PC-9 (cell line): ENCODE measurements around the gene MAP4. TPM values are rescaled to one million over a fixed set of nuclear protein-coding genes. Genes with fewer than 3 reads are reported as not detected.

ENCODE experiments used
- BruUV-seq: library from RNA; stranded (reverse); fragments of 400-500 nt; replicated peaks from 2 replicates; lab custom pipeline; 2021; lab: Mats Ljungman, UMichigan
- CTCF ChIA-PET: fragments of 300-600 bp; sonication (Branson Sonifier 250); formaldehyde crosslinking; loops from one replicate; lab custom pipeline; 2022; ENCODE audit warnings: antibody characterized with exemption; lab: Charles Lee
- POLR2A ChIA-PET: fragments of 300-600 bp; sonication (Branson Sonifier 250); formaldehyde crosslinking; loops from one replicate; lab custom pipeline; 2022; ENCODE audit warnings: antibody characterized with exemption; ENCODE audit not compliant: unreplicated experiment; lab: Charles Lee
- DNase-seq, 2 experiments: peaks; one replicate each; pipeline versions ENCODE4 v3.0.0 to v3.0.0-alpha.2; 2015 to 2022; ENCODE audit warnings: mixed read lengths in 1 of 2
- H2AFZ ChIP-seq: fragments of 200-600 bp; sonication (generic); 2 replicates; pipeline ENCODE4 v1.8.1; 2017; ENCODE audit warnings: antibody characterized with exemption
- H3F3A ChIP-seq: fragments of 200-600 bp; sonication (generic); 2 replicates; pipeline ENCODE4 v1.8.1; 2017; ENCODE audit warnings: antibody characterized with exemption, mild to moderate bottlenecking, low read depth; ENCODE audit not compliant: insufficient read depth
- H3K27ac ChIP-seq: fragments of 200-600 bp; sonication (generic); 2 replicates; pipeline ENCODE4 v1.6.1; 2016; ENCODE audit warnings: mixed run types
- H3K27me3 ChIP-seq: fragments of 200-600 bp; sonication (generic); 2 replicates; pipeline ENCODE4 v1.6.1; 2016; ENCODE audit warnings: low read depth, mixed run types; ENCODE audit not compliant: insufficient read depth
- H3K36me3 ChIP-seq: fragments of 200-600 bp; sonication (generic); 2 replicates; pipeline ENCODE4 v1.6.1; 2016; ENCODE audit warnings: low read depth, mixed run types
- H3K4me1 ChIP-seq: fragments of 200-600 bp; sonication (generic); replicated peaks from 2 replicates; pipeline ENCODE4 v1.6.1; 2016; ENCODE audit warnings: mixed run types; ENCODE audit not compliant: insufficient read depth
- H3K4me2 ChIP-seq: fragments of 200-600 bp; sonication (generic); 2 replicates; pipeline ENCODE4 v1.6.1; 2017; ENCODE audit warnings: mixed run types
- H3K4me3 ChIP-seq: fragments of 200-600 bp; sonication (generic); 2 replicates; pipeline ENCODE4 v1.6.1; 2016; ENCODE audit warnings: mixed run types
- H3K79me2 ChIP-seq: fragments of 200-600 bp; sonication (generic); 2 replicates; pipeline ENCODE4 v1.6.1; 2017; ENCODE audit warnings: low read depth, mixed run types
- H3K9me2 ChIP-seq: fragments of 200-600 bp; sonication (generic); 2 replicates; pipeline ENCODE4 v1.8.1; 2017; ENCODE audit warnings: mild to moderate bottlenecking; ENCODE audit not compliant: insufficient read depth
- H3K9me3 ChIP-seq: fragments of 200-600 bp; sonication (generic); 2 replicates; pipeline ENCODE4 v1.8.1; 2016; ENCODE audit warnings: low read depth; ENCODE audit not compliant: insufficient read depth
- H4K20me1 ChIP-seq: fragments of 200-600 bp; sonication (generic); 2 replicates; pipeline ENCODE4 v1.8.1; 2017; ENCODE audit not compliant: insufficient read depth
- EZH2 ChIP-seq: fragments of 200-600 bp; sonication (generic); IDR thresholded peaks from 2 replicates; pipeline ENCODE4 v1.8.0; 2017; ENCODE audit warnings: antibody characterized with exemption, low read depth
- intact Hi-C: fragments of 100-400 bp; cut with micrococcal nuclease; formaldehyde crosslinking; loops from one replicate; pipeline ENCODE4 v1.10.0; 2022; ENCODE audit not compliant: unreplicated experiment
- total RNA-seq: library from RNA; stranded (reverse); gene quantifications from 2 replicates; pipeline ENCODE4 v1.2.3, GENCODE V29; 2021
- TF ChIP-seq, protein P1 (sequence below): fragments of 200-600 bp; sonication (generic); conservative IDR thresholded peaks from 2 replicates; pipeline ENCODE4 v1.6.1; 2017; ENCODE audit warnings: mixed run types, antibody characterized with exemption, mild to moderate bottlenecking, moderate library complexity

The MAP4 gene
- total RNA-seq, 1 experiment from 2014 or later: 187 TPM

- peaks cover 11% of the 10 kb centered on the region for H4K20me1 ChIP-seq
- intact Hi-C loops: no loop called here
- no peak overlapping the region for H3K27ac ChIP-seq
- H3K4me3 ChIP-seq: no peak overlapping the region
- no peak overlapping the region for H3K4me2 ChIP-seq
- H2AFZ ChIP-seq: no peak overlapping the region
- no TSS peak for BruUV-seq
- 0 out of 2 replicates have a peak, but pooled peaks cover 13% of the 10 kb centered on the region for H3K79me2 ChIP-seq
- no peaks in the 10 kb centered on the region for H3K27me3 ChIP-seq
- no peaks in the 10 kb centered on the region for H3K9me3 ChIP-seq
- H3K9me2 ChIP-seq: no peaks in the 10 kb centered on the region
- peaks cover 6% of the 10 kb centered on the region for H3K36me3 ChIP-seq
- H3F3A ChIP-seq: peaks cover 4% of the 10 kb centered on the region; the same call in 1 of the 2 replicates
- no peaks in the 10 kb centered on the region for H3K4me1 ChIP-seq
- no peak for DNase-seq
- CTCF ChIA-PET: no interaction called here
- POLR2A ChIA-PET: no interaction called here
- TF ChIP-seq EZH2: no peak
- TF ChIP-seq, protein P1, sequence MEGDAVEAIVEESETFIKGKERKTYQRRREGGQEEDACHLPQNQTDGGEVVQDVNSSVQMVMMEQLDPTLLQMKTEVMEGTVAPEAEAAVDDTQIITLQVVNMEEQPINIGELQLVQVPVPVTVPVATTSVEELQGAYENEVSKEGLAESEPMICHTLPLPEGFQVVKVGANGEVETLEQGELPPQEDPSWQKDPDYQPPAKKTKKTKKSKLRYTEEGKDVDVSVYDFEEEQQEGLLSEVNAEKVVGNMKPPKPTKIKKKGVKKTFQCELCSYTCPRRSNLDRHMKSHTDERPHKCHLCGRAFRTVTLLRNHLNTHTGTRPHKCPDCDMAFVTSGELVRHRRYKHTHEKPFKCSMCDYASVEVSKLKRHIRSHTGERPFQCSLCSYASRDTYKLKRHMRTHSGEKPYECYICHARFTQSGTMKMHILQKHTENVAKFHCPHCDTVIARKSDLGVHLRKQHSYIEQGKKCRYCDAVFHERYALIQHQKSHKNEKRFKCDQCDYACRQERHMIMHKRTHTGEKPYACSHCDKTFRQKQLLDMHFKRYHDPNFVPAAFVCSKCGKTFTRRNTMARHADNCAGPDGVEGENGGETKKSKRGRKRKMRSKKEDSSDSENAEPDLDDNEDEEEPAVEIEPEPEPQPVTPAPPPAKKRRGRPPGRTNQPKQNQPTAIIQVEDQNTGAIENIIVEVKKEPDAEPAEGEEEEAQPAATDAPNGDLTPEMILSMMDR: no peak
Measured at GRCh38 chr3:47978386-47978785, 37.8 kb downstream of the MAP4 start.

DNA sequence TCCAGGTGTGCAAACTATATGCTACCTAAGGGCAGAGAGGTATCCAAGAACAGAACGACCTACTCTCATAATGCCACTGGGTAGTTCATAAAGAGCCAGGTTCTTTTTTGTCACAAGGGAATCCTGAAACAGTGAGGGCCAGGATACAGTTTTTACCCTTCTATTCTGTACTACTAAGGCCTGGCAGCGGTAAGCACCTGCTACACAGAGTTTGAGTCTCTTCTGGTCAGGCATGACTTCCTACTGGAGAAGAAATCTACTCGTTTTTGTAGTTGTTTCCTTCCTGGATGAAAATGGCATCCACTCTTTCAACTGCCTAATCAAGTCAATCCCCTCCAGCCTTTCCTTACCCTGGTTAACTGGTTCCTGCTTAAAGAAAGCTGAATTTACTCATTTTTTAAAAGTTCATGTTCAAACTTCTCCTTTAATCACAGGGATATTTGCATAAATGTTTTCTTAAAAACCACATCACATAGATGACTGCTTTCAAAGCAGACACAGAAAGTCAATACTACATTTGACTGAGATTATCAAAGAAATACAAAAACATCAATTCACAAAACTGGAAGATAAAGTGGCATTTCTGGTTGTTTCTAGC is 40.0 kb downstream of the MAP4 start:
- ChIA-PET POLR2A (no interaction called here), CTCF (no interaction called here)
- Histone ChIP-seq H3K4me2 (no peak overlapping the region), H3K27ac (no peak overlapping the region), H3K27me3 (no peaks in the 10 kb centered on the region), H4K20me1 (peaks cover 11% of the 10 kb centered on the region), H3K9me3 (no peaks in the 10 kb centered on the region), H3F3A (peaks cover 4% of the 10 kb centered on the region; the same call in 1 of the 2 replicates), H2AFZ (no peak overlapping the region), H3K4me1 (no peaks in the 10 kb centered on the region), H3K9me2 (no peaks in the 10 kb centered on the region), H3K4me3 (no peak overlapping the region), H3K79me2 (0 out of 2 replicates have a peak, but pooled peaks cover 9% of the 10 kb centered on the region), H3K36me3 (peaks cover 6% of the 10 kb centered on the region)
- intact Hi-C loops: no loop called here
- TF ChIP-seq, protein P1: no peak
- TF ChIP-seq EZH2: no peak
- DNase-seq: no peak
- no TSS peak for BruUV-seq

DNA sequence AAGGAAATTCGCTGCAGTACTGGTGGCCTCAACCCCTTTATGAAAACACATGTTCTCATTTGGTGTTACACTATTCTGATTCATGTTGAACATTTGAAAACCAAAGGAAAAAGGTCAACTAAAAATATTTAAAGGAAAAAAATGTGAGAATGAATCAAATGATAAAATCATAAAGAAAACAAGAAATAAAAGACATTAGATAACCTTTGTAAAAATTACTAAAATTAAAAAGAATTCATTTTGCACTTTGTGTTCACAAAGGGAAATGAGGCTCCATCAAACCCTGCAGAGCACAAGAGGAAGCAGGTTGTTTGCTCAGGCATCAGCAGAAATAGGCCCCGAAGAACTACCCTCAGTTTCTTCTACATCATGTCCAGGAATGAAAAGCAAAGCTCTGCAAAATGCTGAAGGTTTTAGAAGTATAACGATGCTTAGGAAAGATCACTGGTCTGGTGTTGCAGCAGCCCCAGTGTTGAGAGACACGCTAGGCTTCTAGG is 41.2 kb downstream of the MAP4 start:
- DNase-seq: no peak
- BruUV-seq: no TSS peak
- peaks cover 11% of the 10 kb centered on the region for H4K20me1 ChIP-seq
- no peak overlapping the region for H2AFZ ChIP-seq
- intact Hi-C loops: no loop called here
- no peak overlapping the region for H3K4me2 ChIP-seq
- ChIA-PET POLR2A (no interaction called here), CTCF (no interaction called here)
- 0 out of 2 replicates have a peak, but pooled peaks cover under 1% of the 10 kb centered on the region for H3K79me2 ChIP-seq
- H3K27ac ChIP-seq: no peak overlapping the region
- no peaks in the 10 kb centered on the region for H3F3A ChIP-seq
- TF ChIP-seq, protein P1: no peak
- no peak for TF ChIP-seq EZH2
- no peaks in the 10 kb centered on the region for H3K9me2 ChIP-seq
- peaks cover 6% of the 10 kb centered on the region for H3K36me3 ChIP-seq
- H3K4me1 ChIP-seq: no peaks in the 10 kb centered on the region
- H3K27me3 ChIP-seq: no peaks in the 10 kb centered on the region
- H3K4me3 ChIP-seq: no peak overlapping the region
- H3K9me3 ChIP-seq: no peaks in the 10 kb centered on the region
